ENCODE data around the gene MYH14. TPM values are rescaled to one million over a fixed set of nuclear protein-coding genes. Genes with fewer than 3 reads are reported as not detected.

The MYH14 gene
- not detected for total RNA-seq

DNA sequence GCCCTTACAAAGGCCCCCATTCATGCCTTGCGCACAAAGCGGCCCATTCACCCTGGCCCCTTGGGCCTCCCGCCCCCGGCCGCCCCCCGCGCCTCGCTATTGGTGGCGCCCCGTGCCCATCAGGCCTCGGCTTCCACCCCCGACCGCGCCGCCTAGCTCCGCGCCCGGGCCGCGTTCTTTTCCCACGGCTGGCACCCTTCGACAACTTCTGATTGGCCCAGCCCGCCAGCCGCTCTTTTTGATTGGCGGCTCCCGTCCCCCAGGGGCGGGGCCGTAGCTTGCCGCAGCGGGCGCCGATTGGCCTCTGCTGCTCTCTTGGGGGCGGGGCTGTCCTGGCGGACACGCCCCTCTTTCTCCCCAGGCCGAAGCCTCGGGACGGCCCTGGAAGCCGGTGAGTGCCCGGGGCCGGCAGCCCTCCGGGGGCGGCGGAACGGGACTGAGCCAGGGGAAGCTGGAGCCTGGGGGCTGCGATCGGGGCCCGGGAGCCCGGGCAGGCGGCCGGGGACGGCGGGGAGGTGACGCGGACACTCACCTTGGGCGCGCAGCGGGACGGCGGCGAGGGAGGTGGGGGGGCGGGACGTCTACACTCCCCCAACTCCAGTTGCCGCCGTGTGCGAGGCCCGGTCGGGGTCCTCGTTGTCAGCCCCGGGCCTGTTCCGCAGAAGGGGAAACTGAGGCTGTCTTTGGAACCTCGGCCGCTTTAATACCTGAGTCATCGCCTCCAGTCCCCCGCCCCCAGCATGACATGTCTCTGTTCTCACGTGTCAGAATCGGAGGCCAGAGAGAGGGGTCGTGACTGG is at the start of gene MYH14:
TSS of gene MYH14 (plus strand) at position 342 of the 800 bp plus-strand sequence. CDS start 6,744 bp downstream, outside the sequence.
- POLR2A ChIA-PET: no interaction called here
- DNase-seq (no peak), ATAC-seq (ENCODE audit: low read depth) (no peak)
- Mint-ChIP-seq H3K4me3 (no peak within 1 kb of the TSS), H3K27ac (no peak within 1 kb of the TSS), H3K27me3 (peaks cover 47% of the 10 kb centered on the region), H3K4me1 (no peaks in the 10 kb centered on the region), H3K36me3 (no peaks in the 10 kb centered on the region), H3K9me3 (no peaks in the 10 kb centered on the region)

GRCh38 chr19:50154529-50154928 is 48.9 kb upstream of the MYH14 start:
- Mint-ChIP-seq H3K9me3 (peaks cover 3% of the 10 kb centered on the region), H3K27ac (no peak overlapping the region), H3K4me1 (no peaks in the 10 kb centered on the region), H3K27me3 (peaks cover 8% of the 10 kb centered on the region), H3K36me3 (no peaks in the 10 kb centered on the region), H3K4me3 (no peak overlapping the region)
- POLR2A ChIA-PET: no interaction called here
- no peak for DNase-seq
- no peak for ATAC-seq (ENCODE audit: low read depth)

- Mint-ChIP-seq H3K4me3 (no peak overlapping the region), H3K4me1 (no peaks in the 10 kb centered on the region), H3K27ac (no peak overlapping the region), H3K36me3 (no peaks in the 10 kb centered on the region), H3K9me3 (peaks cover 3% of the 10 kb centered on the region), H3K27me3 (peaks cover 4% of the 10 kb centered on the region)
- ATAC-seq (ENCODE audit: low read depth): no peak
- POLR2A ChIA-PET: no interaction called here
- DNase-seq: no peak
Measured at GRCh38 chr19:50155520-50156109, 47.8 kb upstream of the MYH14 start.

DNA sequence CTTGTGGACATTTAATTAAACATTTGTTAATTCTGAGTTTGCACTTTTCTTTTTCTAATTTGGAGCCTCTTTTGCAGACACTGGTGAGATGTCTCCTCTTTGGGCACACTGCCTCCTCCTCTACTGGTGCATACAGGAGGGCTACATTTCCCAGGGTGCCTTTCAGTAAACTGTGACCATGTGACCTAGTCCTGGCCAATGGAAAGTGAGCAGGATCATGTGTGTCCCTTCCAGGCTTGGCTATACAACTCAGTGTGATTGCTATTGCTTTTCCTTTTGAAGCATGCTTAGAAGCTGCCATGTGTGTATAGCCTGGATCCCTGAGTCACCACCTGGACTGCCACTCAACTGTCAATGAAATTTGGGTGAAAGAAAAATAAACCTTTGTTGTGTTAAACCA is 44.8 kb upstream of the MYH14 start:
- DNase-seq (no peak), ATAC-seq (ENCODE audit: low read depth) (no peak)
- Mint-ChIP-seq H3K27ac (no peak overlapping the region), H3K9me3 (peaks cover 3% of the 10 kb centered on the region), H3K27me3 (peaks cover 3% of the 10 kb centered on the region), H3K4me1 (no peaks in the 10 kb centered on the region), H3K4me3 (no peak overlapping the region), H3K36me3 (no peaks in the 10 kb centered on the region)
- POLR2A ChIA-PET: no interaction called here

DNA sequence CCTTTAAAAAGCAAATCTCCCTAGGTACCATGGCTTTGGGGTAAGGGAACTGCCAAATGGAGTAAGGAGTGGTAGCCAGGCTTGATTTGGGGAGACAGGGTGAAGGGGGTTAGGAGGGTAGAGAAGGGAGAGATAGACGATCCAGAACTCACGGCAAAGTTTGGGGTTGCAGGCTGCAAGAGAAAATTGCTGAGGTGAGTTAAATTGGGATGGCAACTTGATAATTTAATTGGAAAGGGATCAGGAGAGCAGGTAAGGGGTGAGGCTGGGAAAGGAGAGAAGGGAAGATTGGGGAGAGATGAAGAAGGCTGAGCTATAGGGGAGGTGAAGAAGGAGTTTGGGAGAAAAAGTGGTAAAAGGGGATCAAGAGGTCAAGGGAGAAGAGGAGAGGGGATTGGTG is 44.3 kb upstream of the MYH14 start:
- Mint-ChIP-seq H3K36me3 (no peaks in the 10 kb centered on the region), H3K27me3 (peaks cover 3% of the 10 kb centered on the region), H3K4me1 (no peaks in the 10 kb centered on the region), H3K4me3 (no peak overlapping the region), H3K9me3 (peaks cover 3% of the 10 kb centered on the region), H3K27ac (no peak overlapping the region)
- POLR2A ChIA-PET: no interaction called here
- DNase-seq: no peak
- ATAC-seq (ENCODE audit: low read depth): no peak

GRCh38 chr19:50162988-50163387 is 40.4 kb upstream of the MYH14 start, which contains the start of gene IZUMO2:
IZUMO2 (minus strand) TSS chr19:50163281; CDS start chr19:50163194, 87 bp downstream.
- Mint-ChIP-seq H3K4me3 (no peak within 1 kb of the TSS), H3K9me3 (no peaks in the 10 kb centered on the region), H3K27ac (no peak within 1 kb of the TSS), H3K36me3 (no peaks in the 10 kb centered on the region), H3K4me1 (no peaks in the 10 kb centered on the region), H3K27me3 (peaks cover 3% of the 10 kb centered on the region)
- ATAC-seq (ENCODE audit: low read depth) (no peak), DNase-seq (no peak)
- POLR2A ChIA-PET: no interaction called here

GRCh38 chr19:50167314-50167721 is 36.1 kb upstream of the MYH14 start:
- POLR2A ChIA-PET: no interaction called here
- ATAC-seq (ENCODE audit: low read depth) (no peak), DNase-seq (no peak)
- Mint-ChIP-seq H3K36me3 (no peaks in the 10 kb centered on the region), H3K9me3 (no peaks in the 10 kb centered on the region), H3K27me3 (peaks cover 4% of the 10 kb centered on the region), H3K4me3 (no peak overlapping the region), H3K27ac (no peak overlapping the region), H3K4me1 (no peaks in the 10 kb centered on the region)

- DNase-seq (no peak), ATAC-seq (ENCODE audit: low read depth) (no peak)
- H3K4me1 Mint-ChIP-seq: peaks cover 2% of the 10 kb centered on the region
- H3K27ac Mint-ChIP-seq: no peak overlapping the region
- H3K36me3 Mint-ChIP-seq: no peaks in the 10 kb centered on the region
- POLR2A ChIA-PET: no interaction called here
- peaks cover 4% of the 10 kb centered on the region for H3K27me3 Mint-ChIP-seq
- H3K4me3 Mint-ChIP-seq: no peak overlapping the region
- H3K9me3 Mint-ChIP-seq: peaks cover 4% of the 10 kb centered on the region
Measured at GRCh38 chr19:50171752-50172151, 31.7 kb upstream of the MYH14 start.

GRCh38 chr19:50172726-50173125 is 30.7 kb upstream of the MYH14 start:
- POLR2A ChIA-PET: no interaction called here
- no peaks in the 10 kb centered on the region for H3K36me3 Mint-ChIP-seq
- ATAC-seq (ENCODE audit: low read depth): no peak

DNA sequence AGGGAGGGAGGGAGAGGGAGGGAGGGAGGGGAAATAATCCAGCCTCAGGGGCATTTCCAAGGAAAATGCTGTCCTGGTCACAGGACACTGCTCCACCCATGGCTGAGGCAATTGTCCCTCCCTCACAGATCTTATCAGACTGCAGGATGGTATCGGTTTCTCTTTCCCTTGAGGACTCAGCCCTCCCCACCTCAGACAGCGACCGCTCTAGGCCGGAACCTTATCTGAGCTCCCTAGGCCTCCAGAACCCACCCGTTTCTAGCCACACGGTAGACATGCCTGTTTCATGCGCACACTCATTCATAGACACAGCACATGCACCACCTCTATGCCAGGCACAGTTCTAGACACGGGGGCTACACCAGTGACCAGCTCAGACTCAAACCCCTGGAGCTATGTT is 30.3 kb upstream of the MYH14 start:
- Mint-ChIP-seq H3K4me3 (no peak overlapping the region), H3K9me3 (peaks cover 4% of the 10 kb centered on the region), H3K27me3 (peaks cover 4% of the 10 kb centered on the region), H3K4me1 (peaks cover 2% of the 10 kb centered on the region), H3K36me3 (no peaks in the 10 kb centered on the region), H3K27ac (no peak overlapping the region)
- POLR2A ChIA-PET: no interaction called here
- ATAC-seq (ENCODE audit: low read depth) (peak; percentile 58), DNase-seq (no peak)

More at GRCh38 chr19:50172726-50173125, 30.7 kb upstream of the MYH14 start:
- DNase-seq: no peak
- Mint-ChIP-seq H3K4me1 (peaks cover 2% of the 10 kb centered on the region), H3K4me3 (no peak overlapping the region), H3K27me3 (peaks cover 4% of the 10 kb centered on the region), H3K9me3 (peaks cover 4% of the 10 kb centered on the region), H3K27ac (no peak overlapping the region)

DNA sequence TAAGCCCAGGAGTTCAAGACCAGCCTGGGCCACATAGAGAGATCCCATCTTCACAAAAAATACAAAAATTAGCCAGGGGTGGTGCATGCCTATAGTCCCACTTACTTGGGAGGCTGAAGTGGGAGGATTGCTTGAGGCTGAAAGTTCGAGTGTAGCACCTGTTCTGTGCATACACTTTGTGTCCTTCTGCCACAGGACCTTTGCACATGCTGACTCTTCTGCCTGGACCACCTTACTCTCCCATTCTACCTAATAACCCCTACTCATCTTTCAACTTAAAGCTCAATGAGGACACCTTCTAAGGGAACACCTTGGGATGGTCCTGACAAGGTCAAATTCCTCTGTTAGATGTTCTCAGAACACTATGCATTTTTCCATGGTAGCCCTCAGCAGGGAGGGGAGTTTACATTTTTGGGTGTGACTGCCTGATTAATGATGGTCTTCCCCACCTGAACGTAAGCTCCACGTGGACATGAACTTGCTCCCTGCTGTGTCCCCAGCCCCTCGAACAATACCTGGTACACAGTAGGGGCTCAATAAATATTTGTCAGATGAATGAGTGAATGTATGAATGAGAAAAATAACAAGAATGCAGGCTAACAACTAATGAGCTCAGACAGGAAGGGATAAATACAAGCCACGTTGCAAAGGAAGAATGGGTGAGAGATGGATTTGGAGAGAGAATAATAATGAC is 29.2 kb upstream of the MYH14 start:
- Mint-ChIP-seq H3K36me3 (no peaks in the 10 kb centered on the region), H3K4me1 (peaks cover 2% of the 10 kb centered on the region), H3K27ac (no peak overlapping the region), H3K27me3 (peaks cover 4% of the 10 kb centered on the region), H3K9me3 (peaks cover 4% of the 10 kb centered on the region), H3K4me3 (no peak overlapping the region)
- ATAC-seq (ENCODE audit: low read depth) (no peak), DNase-seq (no peak)
- POLR2A ChIA-PET: no interaction called here

GRCh38 chr19:50175924-50176323 is 27.5 kb upstream of the MYH14 start:
- Mint-ChIP-seq H3K36me3 (no peaks in the 10 kb centered on the region), H3K4me3 (no peak overlapping the region), H3K9me3 (peaks cover 4% of the 10 kb centered on the region), H3K4me1 (peaks cover 2% of the 10 kb centered on the region), H3K27me3 (peaks cover 7% of the 10 kb centered on the region), H3K27ac (no peak overlapping the region)
- POLR2A ChIA-PET: no interaction called here
- ATAC-seq (ENCODE audit: low read depth) (no peak), DNase-seq (no peak)

- Mint-ChIP-seq H3K36me3 (no peaks in the 10 kb centered on the region), H3K9me3 (peaks cover 4% of the 10 kb centered on the region), H3K27me3 (peaks cover 7% of the 10 kb centered on the region), H3K4me1 (peaks cover 2% of the 10 kb centered on the region), H3K4me3 (no peak overlapping the region), H3K27ac (no peak overlapping the region)
- POLR2A ChIA-PET: no interaction called here
- no peak for ATAC-seq (ENCODE audit: low read depth)
- no peak for DNase-seq
Measured at GRCh38 chr19:50176775-50177174, 26.6 kb upstream of the MYH14 start.

- ATAC-seq (ENCODE audit: low read depth) (no peak), DNase-seq (no peak)
- H3K4me1 Mint-ChIP-seq: no peaks in the 10 kb centered on the region
- no peak overlapping the region for H3K4me3 Mint-ChIP-seq
- H3K9me3 Mint-ChIP-seq: peaks cover 4% of the 10 kb centered on the region
- no peak overlapping the region for H3K27ac Mint-ChIP-seq
- H3K36me3 Mint-ChIP-seq: no peaks in the 10 kb centered on the region
- H3K27me3 Mint-ChIP-seq: peaks cover 3% of the 10 kb centered on the region
- POLR2A ChIA-PET: interaction anchor here (0.5 kb wide), 1 partner anchor 16 kb away, joined by 4 read pairs; no protein-coding TSS in a partner anchor
Measured at GRCh38 chr19:50178320-50178719, 25.1 kb upstream of the MYH14 start.
